GM19463 (cell line): ENCODE results near the gene SAPCD2.

Experiments
- ATAC-seq: cut with Tn5 transposase; IDR thresholded peaks from one replicate; pipeline ENCODE4 v1.9.1; 2021; ENCODE audit warnings: mild to moderate bottlenecking, moderate library complexity; ENCODE audit not compliant: unreplicated experiment

The SAPCD2 gene

GRCh38 chr9:137082925-137083290 lies 12.6 kb upstream of the SAPCD2 start:
- no peak for ATAC-seq

GRCh38 chr9:137082222-137082924 lies 12.0 kb upstream of the SAPCD2 start:
- no peak for ATAC-seq

- ATAC-seq = no peak
These were observed 10.1 kb upstream of the SAPCD2 start for GRCh38 chr9:137080260-137081122.

- ATAC-seq = no peak
These were observed 9.0 kb upstream of the SAPCD2 start for GRCh38 chr9:137079401-137079787.

GRCh38 chr9:137078701-137079400 lies 8.5 kb upstream of the SAPCD2 start:
- ATAC-seq = no peak

GRCh38 chr9:137077758-137078693 lies 7.7 kb upstream of the SAPCD2 start:
- peak; percentile 19 for ATAC-seq

- peak; percentile 50 for ATAC-seq
These were observed 6.8 kb upstream of the SAPCD2 start, which contains the start of gene UAP1L1 for GRCh38 chr9:137077010-137077747. Gene UAP1L1, plus strand, starts transcription at chr9:137077517. Its CDS starts 16 bp downstream, at chr9:137077533.

- no peak for ATAC-seq
These were observed 6.3 kb upstream of the SAPCD2 start for GRCh38 chr9:137076636-137077009.

GRCh38 chr9:137075275-137075775 lies 5.0 kb upstream of the SAPCD2 start:
- ATAC-seq = no peak

GRCh38 chr9:137074657-137075274 lies 4.4 kb upstream of the SAPCD2 start:
- ATAC-seq = no peak

GRCh38 chr9:137073992-137074399 lies 3.6 kb upstream of the SAPCD2 start:
- no peak for ATAC-seq

- no peak for ATAC-seq
These were observed 925 bp upstream of the SAPCD2 start for GRCh38 chr9:137071282-137071681.

GRCh38 chr9:137070906-137071275 lies 534 bp upstream of the SAPCD2 start:
- ATAC-seq = no peak

- ATAC-seq = no peak
These were observed 757 bp downstream of the SAPCD2 start for GRCh38 chr9:137069508-137070091.

- ATAC-seq = no peak
These were observed 1.5 kb downstream of the SAPCD2 start for GRCh38 chr9:137068539-137069507.

GRCh38 chr9:137067860-137068538 lies 2.4 kb downstream of the SAPCD2 start:
- no peak for ATAC-seq
